SJSA1 (cell line): Measurements from ENCODE around the gene RTEL1. TPM values are rescaled to one million over a fixed set of nuclear protein-coding genes. Genes with fewer than 3 reads are reported as not detected.

Experiments used
- DNase-seq, 2 experiments: peaks; one replicate each; pipeline ENCODE4 v3.0.0-alpha.2; 2015 to 2020; ENCODE audit warnings: low spot score in 2 of 2, low read depth in 1 of 2
- H3K27ac ChIP-seq: fragments of 250-450 bp; sonication (Bioruptor Pico); 2 replicates; pipeline ENCODE4 v1.5.1; 2020; ENCODE audit warnings: mild to moderate bottlenecking, moderate library complexity
- H3K27me3 ChIP-seq: fragments of 250-450 bp; sonication (Bioruptor Pico); replicated peaks from 2 replicates; pipeline ENCODE4 v1.5.1; 2020; ENCODE audit warnings: mild to moderate bottlenecking, moderate library complexity
- H3K36me3 ChIP-seq: fragments of 250-450 bp; sonication (Bioruptor Pico); 2 replicates; pipeline ENCODE4 v1.5.1; 2020; ENCODE audit warnings: mild to moderate bottlenecking
- H3K4me1 ChIP-seq: fragments of 250-450 bp; sonication (Bioruptor Pico); replicated peaks from 2 replicates; pipeline ENCODE4 v1.6.1; 2021; ENCODE audit warnings: mild to moderate bottlenecking
- H3K4me3 ChIP-seq: fragments of 250-450 bp; sonication (Bioruptor Pico); 2 replicates; pipeline ENCODE4 v1.5.1; 2020; ENCODE audit warnings: mild to moderate bottlenecking
- H3K9me3 ChIP-seq: fragments of 250-450 bp; sonication (Bioruptor Pico); replicated peaks from 2 replicates; pipeline ENCODE4 v1.5.1; 2020; ENCODE audit warnings: mild to moderate bottlenecking
- total RNA-seq: library from RNA; depleted of rRNA; stranded (reverse); fragments of >200 nt; shearing (Covaris generic); gene quantifications from 2 replicates; pipeline ENCODE4 v1.2.3, GENCODE V29; 2014

Gene RTEL1
- total RNA-seq, 1 experiment from 2014 or later, result 11.0 TPM

DNA sequence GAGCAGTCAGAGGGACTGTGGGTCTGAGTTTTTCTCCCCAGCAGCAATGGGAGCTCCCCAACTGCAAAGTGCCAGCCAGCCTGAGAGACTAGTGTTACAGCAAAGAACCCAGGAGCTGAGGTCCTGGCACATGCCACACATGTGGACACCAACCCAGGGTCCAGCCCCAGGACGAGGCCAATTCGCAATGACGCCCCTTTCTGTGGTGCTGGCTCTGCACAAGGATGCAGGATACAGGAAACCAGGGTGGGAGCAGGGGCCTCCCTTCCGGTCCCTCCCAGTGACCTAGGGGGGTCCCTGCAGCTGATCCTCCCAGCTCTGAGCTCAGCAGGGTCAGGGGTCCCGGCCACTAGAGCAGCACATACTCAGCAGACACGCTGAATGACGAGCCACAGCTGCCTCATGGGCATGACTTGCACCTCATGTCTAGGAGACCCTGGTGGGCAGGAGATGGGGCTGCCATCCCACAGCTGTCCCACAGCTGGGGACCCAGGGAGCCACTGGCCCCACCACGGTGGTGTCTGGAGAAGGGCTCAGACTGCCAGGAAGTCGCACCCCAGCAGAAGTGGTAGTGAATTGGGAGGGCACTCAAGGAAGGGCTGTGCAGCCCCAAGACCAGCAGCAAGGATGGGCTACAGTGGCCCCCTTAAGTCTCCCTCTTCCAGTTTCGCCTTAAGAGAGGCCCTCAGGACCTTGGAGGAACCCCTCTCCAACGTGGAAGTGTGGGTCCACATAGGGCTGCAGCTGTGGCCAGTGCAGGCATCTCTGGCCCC, 46.0 kb downstream of the RTEL1 start:
- H3K36me3 ChIP-seq, result peaks cover 78% of the 10 kb centered on the region
- H3K27me3 ChIP-seq, result no peaks in the 10 kb centered on the region

DNA sequence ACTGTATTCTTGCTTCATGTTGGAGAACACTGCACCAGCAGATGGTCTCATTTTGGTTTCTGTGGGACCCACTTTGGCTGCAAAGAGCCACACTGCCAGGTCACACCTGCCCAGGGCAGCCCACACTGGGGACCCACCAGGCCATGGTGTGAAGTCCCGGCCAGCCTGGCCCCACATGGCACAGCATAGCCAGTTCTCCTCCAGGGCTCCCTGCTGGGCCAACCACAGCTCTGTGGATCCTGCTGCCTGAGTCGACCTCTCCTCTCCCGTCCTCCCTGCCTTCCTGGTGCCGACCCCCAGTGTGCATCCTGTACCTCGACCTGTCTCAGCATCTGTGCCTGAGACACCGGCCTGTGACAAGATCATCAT, 46.6 kb downstream of the RTEL1 start:
- H3K27me3 ChIP-seq, result no peaks in the 10 kb centered on the region
- H3K27ac ChIP-seq, result no peak overlapping the region
- H3K9me3 ChIP-seq, result peaks cover 8% of the 10 kb centered on the region
- H3K36me3 ChIP-seq, result peaks cover 78% of the 10 kb centered on the region
- no peak overlapping the region for H3K4me3 ChIP-seq
- DNase-seq, result no peak
- H3K4me1 ChIP-seq, result peaks cover 28% of the 10 kb centered on the region

More for the DNA sequence above, 46.0 kb downstream of the RTEL1 start:
- H3K27ac ChIP-seq, result no peak overlapping the region
- H3K4me3 ChIP-seq, result no peak overlapping the region
- H3K4me1 ChIP-seq, result peaks cover 33% of the 10 kb centered on the region
- peaks cover 8% of the 10 kb centered on the region for H3K9me3 ChIP-seq
- no peak for DNase-seq

DNA sequence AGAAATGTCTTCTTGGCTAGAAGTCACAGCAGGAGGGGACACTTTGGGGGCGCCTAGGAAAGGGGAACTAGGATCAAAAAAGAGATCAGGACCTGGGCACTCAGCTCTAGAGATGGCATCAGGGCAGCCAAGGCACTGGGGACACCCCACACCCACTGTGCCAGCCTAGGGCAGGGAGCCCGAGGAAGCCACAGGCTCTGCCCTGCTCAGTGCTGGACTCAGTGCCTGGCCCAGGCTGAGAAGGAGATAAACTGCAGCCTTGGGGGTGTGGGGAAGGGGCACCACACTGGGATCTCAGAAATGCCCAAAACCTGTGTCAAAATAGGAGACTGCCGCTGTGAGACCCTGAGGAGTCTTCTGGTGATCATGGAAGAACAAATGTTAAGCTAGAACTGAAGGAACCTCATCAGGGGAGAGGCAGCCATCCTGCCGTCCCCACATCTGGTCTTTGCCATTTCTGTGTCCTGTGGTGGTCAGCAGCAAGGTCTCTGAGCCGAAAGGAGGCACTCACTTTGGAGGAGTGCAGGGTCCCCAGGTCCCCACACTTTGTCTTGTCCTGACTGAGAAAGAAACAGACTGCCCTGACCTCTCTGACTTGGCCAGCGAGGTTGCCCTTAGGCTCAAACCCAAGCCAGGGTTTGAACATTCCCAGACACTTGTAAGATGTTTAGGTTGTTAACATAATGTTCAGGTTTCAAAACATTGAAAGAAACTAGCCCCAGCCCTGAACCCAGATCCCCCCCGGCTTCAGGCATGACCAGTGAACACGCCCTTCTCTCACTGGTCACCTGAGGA, 47.3 kb downstream of the RTEL1 start:
- Histone ChIP-seq H3K4me3 (no peak overlapping the region), H3K36me3 (peaks cover 76% of the 10 kb centered on the region)
- DNase-seq, result no peak

DNA sequence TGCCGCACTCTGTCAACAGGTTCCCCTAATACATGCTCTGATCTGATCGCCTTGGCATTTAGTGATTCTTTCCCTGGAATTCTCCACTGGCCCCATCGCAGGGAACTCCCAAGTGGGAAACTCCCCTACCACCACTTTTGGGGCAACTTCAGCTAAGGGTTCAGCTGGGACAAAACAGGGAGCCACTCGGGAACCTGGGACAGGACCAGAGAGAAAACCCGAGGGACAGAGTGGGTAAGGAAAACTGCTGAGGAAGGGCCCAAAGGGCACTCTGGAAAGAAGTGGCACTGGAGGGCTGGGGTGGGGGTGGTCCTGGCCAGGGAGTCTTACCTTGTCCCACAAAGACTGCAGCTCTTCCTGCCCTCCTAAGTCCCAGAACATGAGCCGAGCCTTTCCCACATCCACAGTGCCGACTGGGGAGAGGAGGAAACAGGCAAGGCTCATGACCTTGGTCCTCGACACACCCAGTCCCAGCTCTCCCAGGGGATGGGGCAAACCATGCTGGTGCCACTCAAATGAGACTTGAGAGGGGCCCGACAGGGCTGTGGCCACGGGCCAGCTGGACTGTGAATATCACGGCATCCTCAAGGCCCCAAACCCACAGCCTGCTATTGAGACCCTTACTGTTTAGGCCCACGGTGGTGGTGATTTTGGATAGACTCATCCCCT, 48.0 kb downstream of the RTEL1 start:
- Histone ChIP-seq H3K27me3 (no peaks in the 10 kb centered on the region), H3K36me3 (peaks cover 81% of the 10 kb centered on the region), H3K9me3 (peaks cover 8% of the 10 kb centered on the region), H3K27ac (no peak overlapping the region), H3K4me3 (peak overlapping the region; percentile 89), H3K4me1 (peaks cover 24% of the 10 kb centered on the region)
- no peak for DNase-seq

More for the DNA sequence above, 47.3 kb downstream of the RTEL1 start:
- no peaks in the 10 kb centered on the region for H3K27me3 ChIP-seq
- H3K9me3 ChIP-seq, result peaks cover 8% of the 10 kb centered on the region
- H3K27ac ChIP-seq, result no peak overlapping the region
- peaks cover 24% of the 10 kb centered on the region for H3K4me1 ChIP-seq

DNA sequence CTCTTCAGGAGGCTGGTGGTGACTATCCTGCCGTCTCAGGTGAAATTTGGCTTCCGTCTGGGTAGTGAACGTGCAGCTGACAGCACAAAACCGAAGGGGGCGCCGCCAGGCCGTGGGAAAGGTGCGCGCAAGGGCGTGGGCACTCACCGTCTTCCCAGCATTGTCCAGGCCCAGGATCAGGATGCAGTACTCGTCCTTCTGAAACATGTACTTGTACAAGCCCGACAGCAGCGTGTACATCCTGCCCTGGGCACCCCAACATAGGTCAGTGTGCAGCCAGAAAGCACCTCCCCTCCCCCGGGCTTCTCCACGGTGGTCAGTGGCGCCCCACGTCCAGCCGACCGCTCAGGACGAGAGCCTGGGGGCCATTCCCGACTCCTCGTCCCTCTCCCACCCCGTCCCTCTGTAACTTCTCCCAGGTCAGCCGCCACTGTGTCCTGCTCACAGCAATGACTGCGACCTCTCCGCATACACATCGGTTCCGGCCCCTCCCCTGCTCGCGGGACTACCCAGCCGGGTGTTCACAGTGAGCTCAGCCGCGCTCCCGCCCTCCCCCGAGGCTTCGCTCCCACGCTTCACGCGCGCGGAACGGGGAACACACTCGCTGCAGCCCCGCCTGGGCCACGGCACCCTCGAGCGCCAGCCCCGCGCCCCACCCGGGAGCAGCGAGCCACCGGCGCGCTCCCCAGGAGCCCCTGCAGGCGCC, 48.9 kb downstream of the RTEL1 start:
- Histone ChIP-seq H3K4me3 (peak overlapping the region; percentile 89), H3K27me3 (no peaks in the 10 kb centered on the region), H3K4me1 (peaks cover 24% of the 10 kb centered on the region), H3K27ac (peak overlapping the region; percentile 74), H3K9me3 (peaks cover 8% of the 10 kb centered on the region), H3K36me3 (peaks cover 89% of the 10 kb centered on the region)
- peak in 1 of 2 experiments; percentile 61 for DNase-seq

DNA sequence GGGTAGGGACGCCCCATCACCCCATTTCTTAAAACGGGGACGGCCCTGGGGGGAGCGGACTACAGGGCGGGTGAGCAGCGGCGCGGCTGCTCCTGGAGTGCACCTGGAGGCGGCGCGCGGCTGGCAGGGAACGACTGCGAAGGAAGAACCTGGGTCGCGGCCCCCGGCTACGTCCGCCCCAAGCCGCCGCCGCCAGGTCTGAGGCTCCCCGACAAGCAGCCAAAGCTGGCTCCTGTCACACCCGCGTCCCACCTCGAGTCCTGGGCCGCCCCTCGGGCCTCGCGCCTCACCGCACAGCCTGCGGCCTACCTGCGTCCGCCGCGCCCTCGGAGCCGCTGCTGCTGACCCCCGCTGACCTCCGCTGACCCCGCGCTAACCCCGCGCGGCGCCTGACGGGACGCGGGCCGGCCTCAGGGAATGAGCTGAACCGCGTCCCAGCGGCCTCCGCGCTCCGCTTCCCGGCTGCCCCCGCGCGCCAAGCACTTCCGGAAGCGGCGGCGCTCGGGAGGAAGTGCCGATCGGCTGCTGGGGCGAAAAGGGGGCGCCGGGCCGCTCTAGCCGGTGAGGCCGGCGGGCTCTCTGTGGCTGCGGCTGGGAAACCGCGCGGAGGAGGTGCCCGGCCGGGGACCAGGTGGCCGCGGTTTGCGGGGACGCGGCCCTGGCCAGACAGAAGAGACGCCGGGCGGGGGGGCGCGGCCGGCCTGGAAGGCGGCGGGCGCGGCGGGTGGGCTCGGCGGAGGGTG, 49.6 kb downstream of the RTEL1 start, which contains the start of the genes ARFRP1 and ZGPAT:
TSS of gene ARFRP1 (minus strand) at position 419 of the 743 bp plus-strand sequence. CDS start 885 bp downstream, outside the sequence.
TSS of gene ZGPAT (plus strand) at position 482 of the 743 bp plus-strand sequence. CDS start 542 bp downstream, outside the sequence.
- Histone ChIP-seq H3K4me3 (peak within 1 kb of the TSS; percentile 89), H3K4me1 (peaks cover 24% of the 10 kb centered on the region), H3K27ac (peak within 1 kb of the TSS; percentile 74), H3K27me3 (no peaks in the 10 kb centered on the region), H3K9me3 (peaks cover 8% of the 10 kb centered on the region), H3K36me3 (peaks cover 92% of the 10 kb centered on the region)
- peak; percentile 78 to 79 for DNase-seq

DNA sequence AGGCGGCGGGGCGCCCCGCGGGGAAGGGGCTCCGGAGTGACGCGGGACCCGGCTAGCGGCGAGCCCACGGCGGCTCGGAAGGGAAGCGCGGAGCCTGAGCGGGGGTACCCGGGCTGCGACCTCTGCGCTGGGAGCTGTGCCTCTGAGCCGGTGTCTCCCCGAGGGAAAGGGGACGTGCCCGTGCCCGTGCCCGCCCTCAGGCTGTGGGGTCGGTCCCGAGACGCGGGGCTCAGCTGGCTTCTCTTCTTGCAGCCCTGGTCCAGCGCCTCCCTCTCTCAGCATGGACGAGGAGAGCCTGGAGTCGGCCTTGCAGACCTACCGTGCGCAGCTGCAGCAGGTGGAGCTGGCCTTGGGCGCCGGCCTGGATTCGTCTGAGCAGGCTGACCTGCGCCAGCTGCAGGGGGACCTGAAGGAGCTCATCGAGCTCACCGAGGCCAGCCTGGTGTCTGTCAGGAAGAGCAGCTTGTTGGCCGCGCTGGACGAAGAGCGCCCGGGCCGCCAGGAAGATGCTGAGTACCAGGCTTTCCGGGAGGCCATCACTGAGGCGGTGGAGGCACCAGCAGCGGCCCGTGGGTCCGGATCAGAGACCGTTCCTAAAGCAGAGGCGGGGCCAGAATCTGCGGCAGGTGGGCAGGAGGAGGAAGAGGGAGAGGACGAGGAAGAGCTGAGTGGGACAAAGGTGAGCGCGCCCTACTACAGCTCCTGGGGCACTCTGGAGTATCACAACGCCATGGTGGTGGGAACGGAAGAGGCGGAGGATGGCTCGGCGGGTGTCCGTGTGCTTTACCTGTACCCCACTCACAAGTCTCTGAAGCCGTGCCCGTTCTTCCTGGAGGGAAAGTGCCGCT, 50.4 kb downstream of the RTEL1 start:
- no peak for DNase-seq
- Histone ChIP-seq H3K36me3 (peaks cover 98% of the 10 kb centered on the region), H3K4me1 (peaks cover 24% of the 10 kb centered on the region), H3K27me3 (no peaks in the 10 kb centered on the region), H3K27ac (no peak overlapping the region; the same call in 1 of the 2 replicates), H3K4me3 (peak overlapping the region; percentile 89), H3K9me3 (peaks cover 8% of the 10 kb centered on the region)

DNA sequence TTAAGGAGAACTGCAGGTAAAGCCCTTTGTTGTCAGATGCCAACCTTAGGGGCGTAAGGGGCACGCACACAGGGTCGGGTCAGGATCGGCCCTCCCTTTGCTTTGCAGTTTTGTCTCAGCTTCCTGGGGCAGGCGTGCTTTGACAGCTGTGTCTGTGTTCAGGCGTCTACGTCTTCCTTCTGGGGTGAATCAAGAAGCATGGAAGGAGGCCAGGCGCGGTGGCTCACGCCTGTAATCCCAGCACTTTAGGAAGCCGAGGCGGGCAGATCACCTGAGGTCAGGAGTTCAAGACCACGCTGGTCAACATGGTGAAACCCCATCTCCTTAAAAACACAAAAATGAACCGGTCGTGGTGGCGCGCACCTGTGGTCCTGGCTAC, 51.0 kb downstream of the RTEL1 start:
- H3K9me3 ChIP-seq, result peaks cover 8% of the 10 kb centered on the region
- DNase-seq, result no peak
- no peak overlapping the region for H3K27ac ChIP-seq
- no peaks in the 10 kb centered on the region for H3K27me3 ChIP-seq
- peaks cover 97% of the 10 kb centered on the region for H3K36me3 ChIP-seq
- peaks cover 24% of the 10 kb centered on the region for H3K4me1 ChIP-seq
- H3K4me3 ChIP-seq, result peak overlapping the region; percentile 89

DNA sequence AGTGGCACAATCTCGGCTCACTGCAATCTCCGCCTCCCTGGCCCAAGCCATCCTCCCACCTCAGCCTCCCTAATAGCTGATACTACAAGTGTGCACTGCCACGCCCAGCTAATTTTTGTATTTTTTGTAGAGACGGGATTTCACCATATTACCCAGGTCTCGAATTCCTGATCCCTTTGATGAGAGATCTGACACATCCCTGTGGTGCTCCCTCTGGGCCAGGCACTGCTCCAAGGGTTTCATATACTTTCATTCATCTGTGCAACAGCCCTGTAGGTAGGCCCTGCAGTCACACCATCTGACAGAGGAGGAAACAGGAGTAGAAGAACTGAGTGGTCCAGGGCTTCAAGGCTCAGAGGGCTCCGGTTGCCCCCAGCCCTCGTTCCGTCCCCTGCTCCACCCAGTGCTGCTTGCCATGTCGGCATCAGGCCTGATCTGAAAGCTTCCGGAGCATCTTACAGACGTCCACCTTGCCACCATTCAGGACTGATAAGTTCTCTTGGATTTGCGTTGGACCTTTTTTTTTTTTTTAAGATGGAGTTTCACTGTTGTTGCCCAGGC, 53.1 kb downstream of the RTEL1 start:
- Histone ChIP-seq H3K9me3 (peaks cover 10% of the 10 kb centered on the region), H3K27ac (no peak overlapping the region), H3K4me1 (peaks cover 24% of the 10 kb centered on the region), H3K36me3 (peaks cover 93% of the 10 kb centered on the region), H3K4me3 (no peak overlapping the region), H3K27me3 (no peaks in the 10 kb centered on the region)
- no peak for DNase-seq

DNA sequence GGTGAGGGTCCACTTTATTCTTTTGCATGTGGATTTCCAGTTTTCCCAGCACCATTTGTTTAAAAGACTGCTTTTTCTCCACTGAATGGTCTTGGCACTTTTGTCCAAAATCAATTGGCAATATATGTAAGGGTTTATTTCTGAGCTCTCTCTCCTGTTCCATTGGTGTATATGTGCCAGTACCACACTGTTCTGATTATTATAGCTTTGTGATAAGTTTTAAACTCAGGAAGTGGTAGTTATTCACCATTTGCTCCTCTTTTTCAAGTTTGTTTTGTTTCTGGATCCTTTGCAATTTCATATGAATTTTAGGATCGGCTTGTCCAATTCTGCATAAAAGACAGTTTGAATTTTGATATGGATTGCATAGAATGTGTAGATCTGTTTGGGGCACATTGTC, 54.1 kb downstream of the RTEL1 start:
- Histone ChIP-seq H3K9me3 (peaks cover 10% of the 10 kb centered on the region), H3K36me3 (peaks cover 87% of the 10 kb centered on the region), H3K27me3 (no peaks in the 10 kb centered on the region), H3K4me3 (no peak overlapping the region), H3K4me1 (peaks cover 16% of the 10 kb centered on the region), H3K27ac (no peak overlapping the region)
- DNase-seq, result no peak

DNA sequence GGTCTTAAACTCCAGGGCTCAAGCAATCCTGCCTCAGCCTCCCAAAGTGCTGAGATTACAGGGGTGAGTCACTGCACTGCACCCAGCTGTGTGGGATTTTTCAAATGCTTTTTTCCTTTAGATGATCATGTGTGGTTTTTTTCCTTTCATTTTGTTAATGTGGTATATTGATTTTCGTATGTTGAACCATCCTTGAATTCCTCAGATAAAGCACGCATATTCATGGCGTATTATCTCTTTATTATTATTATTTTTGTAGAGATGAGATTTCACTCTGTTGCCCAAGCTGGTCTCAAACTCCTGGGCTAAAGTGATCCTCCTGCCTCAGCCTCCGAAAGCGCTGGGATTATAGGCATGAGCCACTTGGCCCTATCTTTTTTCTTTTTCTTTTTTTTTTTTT, 56.7 kb downstream of the RTEL1 start:
- Histone ChIP-seq H3K9me3 (peaks cover 5% of the 10 kb centered on the region), H3K36me3 (peaks cover 86% of the 10 kb centered on the region), H3K4me3 (no peak overlapping the region), H3K27ac (no peak overlapping the region), H3K4me1 (no peaks in the 10 kb centered on the region), H3K27me3 (no peaks in the 10 kb centered on the region)
- DNase-seq, result no peak

DNA sequence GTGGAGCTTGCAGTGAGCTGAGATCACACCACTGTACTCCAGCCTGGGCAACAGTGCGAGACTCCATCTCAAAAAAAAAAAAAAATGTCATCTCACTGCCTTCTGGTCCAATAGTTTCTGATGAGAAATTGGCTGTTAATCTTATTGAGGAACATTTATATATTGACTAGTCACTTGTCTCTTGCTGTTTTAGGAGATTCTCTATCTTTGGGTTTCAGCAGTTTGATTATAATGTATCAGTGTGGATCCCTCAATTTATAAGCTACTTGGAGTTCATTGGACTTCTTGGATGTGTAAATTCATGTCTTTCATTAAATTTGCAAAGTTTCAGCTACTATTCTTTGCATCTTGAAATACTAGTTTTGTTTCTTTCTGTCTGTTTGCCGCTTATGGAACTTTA, 60.9 kb downstream of the RTEL1 start:
- Histone ChIP-seq H3K36me3 (peaks cover 67% of the 10 kb centered on the region), H3K9me3 (peaks cover 5% of the 10 kb centered on the region), H3K27me3 (no peaks in the 10 kb centered on the region), H3K4me1 (no peaks in the 10 kb centered on the region), H3K4me3 (no peak overlapping the region), H3K27ac (no peak overlapping the region)
- DNase-seq, result no peak
